GM19239 (cell line): ENCODE measurements around the gene IFIT1.
"Not testable (repeated sequence)": the region's sequence is repeated elsewhere in the genome, so short reads cannot be mapped to it uniquely, and the experiment has no call there.

Experiments used
- DNase-seq: peaks from one replicate; pipeline ENCODE4 v3.0.0; 2011; ENCODE audit warnings: low spot score; ENCODE audit not compliant: insufficient read length
- FAIRE-seq: peaks from 2 replicates; lab custom pipeline; 2011; peaks lifted over from hg19 to GRCh38; lab: Jason Lieb, UNC

IFIT1 gene

GRCh38 chr10:89393898-89394297 lies 1.5 kb downstream of the IFIT1 start:
- DNase-seq: no peak
- peak; percentile 87 for FAIRE-seq

DNA sequence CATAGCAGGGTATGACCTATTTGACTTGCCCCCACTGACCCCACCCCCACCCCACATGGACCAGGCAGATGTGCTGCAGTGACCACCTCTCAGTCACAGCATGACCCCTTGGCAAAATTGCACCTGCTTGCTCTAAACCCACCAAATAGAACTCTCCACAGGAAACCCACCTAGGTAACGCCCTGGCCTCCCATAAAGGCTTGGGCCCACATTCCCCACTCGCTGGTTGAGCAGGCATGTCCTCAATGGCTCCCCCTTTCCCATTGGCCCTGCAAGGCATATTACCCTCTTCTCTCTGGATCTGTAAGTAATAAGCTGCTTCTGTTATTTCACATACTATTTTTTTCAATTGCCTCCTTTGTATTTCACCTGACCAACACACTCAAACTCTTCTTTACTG lies 2.7 kb downstream of the IFIT1 start:
- DNase-seq (no peak), FAIRE-seq (peak; percentile 4)

DNA sequence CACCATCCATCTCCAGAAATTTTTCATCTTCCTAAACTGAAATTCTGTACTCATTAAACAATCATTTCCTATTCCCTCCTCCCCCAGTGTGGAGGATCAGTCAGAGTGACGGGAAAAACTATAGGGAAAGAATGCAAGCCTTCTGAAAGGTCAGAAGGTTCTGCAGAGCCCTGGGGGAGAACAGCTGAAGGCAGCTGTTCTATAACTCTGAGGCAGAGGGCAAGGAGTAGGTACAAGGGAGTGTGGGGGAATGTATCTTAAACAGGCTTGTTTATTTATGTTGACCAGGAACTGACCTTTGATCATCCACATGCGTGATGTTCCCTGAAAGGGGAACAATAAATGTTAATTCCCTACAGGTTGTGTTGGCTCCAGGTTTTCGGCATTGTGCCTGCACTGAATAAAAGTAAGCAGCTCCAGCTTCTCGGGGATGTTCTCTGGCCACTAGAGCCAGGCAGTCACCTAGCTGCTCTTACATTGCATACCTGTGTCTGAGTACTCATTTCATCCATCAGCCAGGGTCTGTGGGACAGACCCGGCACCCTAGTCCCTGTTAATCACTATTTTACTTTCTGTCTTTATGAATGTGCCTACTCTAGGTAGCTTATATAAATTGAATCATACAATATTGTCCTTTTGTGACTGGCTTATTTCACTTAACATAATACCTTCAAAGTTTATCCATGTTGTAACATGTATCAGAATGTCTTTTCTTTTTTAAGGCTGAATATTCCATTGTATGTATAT lies 5.8 kb downstream of the IFIT1 start:
- DNase-seq: no peak
- no peak for FAIRE-seq

DNA sequence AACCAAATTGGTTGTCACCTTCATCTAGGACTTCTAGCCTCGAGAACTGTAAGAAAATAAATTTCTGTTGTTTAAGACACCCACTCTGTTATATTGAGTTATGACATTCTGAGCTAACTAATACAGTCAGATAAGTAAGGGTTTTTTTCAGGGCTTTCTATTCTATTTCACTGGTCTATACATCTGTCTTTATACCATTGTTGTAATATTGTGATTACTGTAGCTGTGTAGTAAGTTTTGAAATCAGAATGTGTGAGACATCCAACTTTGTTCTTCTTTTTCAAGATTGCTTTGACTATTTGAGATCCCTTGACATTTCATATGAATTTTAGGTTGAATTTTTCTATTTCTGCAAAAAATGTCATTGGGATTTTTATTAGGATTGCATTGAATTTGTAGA lies 7.5 kb downstream of the IFIT1 start:
- DNase-seq (no peak), FAIRE-seq (peak; percentile 62)

DNA sequence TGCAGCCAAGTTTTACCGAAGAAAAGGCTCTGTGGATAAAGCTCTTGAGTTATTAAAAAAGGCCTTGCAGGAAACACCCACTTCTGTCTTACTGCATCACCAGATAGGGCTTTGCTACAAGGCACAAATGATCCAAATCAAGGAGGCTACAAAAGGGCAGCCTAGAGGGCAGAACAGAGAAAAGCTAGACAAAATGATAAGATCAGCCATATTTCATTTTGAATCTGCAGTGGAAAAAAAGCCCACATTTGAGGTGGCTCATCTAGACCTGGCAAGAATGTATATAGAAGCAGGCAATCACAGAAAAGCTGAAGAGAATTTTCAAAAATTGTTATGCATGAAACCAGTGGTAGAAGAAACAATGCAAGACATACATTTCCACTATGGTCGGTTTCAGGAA lies 10.6 kb downstream of the IFIT1 start:
- no peak for FAIRE-seq
- DNase-seq: no peak

DNA sequence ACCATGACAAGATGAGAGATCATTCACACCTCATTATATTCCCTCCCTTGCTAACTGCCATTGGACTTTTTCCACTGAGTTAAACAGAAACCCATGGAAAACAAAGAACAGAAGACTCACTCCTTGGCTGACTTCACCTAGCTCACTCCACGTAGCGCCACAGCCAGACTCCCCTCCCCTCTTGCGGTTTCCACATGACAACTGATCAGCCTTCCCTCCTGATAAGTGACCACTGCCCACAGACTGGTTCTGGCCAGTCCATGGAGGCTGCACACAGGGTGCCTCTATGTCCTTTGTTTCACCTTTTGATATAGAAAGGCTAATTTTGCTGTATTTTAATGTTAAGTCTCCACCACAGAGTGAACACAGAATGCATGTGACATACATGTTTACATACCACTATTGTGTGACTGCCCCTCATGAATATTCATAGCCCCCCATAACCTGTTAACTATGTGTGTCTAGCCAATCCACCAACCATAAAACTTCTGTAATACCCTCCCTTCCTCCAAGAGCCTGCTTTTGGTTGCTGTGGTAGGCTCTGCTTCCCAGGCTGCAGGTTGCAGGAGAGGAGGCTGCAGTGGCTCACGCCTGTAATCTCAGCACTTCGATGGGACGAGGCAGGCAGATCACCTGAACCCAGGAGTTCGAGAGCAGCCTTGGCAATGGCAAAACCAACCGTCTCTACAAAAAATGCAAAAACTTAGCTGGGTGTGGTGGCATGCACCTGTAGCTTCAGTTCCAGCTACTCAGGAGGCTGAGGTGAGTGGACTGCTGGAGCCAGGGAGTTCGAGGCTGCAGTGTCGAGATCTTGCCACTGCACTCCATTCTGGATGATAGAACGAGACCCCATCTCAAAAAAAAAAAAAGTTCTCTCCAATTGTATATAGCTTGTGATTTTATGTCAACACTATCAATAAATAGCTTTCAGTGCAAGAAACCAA lies 12.0 kb downstream of the IFIT1 start:
- FAIRE-seq: no peak
- DNase-seq: no peak

DNA sequence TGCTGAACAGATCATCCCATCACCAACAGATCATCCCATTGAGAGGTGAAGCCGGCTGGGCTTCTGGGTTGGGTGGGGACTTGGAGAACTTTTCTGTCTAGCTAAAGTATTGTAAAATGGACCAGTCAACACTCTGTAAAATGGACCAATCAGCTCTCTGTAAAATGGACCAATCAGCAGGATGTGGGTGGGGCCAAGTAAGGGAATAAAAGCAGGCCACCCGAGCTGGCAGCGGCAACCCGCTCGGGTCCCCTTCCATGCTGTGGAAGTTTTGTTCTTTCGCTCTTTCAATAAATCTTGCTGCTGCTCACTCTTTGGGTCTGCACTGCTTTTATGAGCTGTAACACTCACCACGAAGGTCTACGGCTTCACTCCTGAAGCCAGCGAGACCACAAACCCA lies 13.8 kb downstream of the IFIT1 start:
- FAIRE-seq: not testable (repeated sequence)

GRCh38 chr10:89407792-89408191 lies 15.4 kb downstream of the IFIT1 start:
- not testable (repeated sequence) for DNase-seq, FAIRE-seq

More for the DNA sequence above, 13.8 kb downstream of the IFIT1 start:
- DNase-seq: not testable (repeated sequence)

- not testable (repeated sequence) for DNase-seq, FAIRE-seq
Measured at GRCh38 chr10:89409282-89409681, 16.9 kb downstream of the IFIT1 start.

DNA sequence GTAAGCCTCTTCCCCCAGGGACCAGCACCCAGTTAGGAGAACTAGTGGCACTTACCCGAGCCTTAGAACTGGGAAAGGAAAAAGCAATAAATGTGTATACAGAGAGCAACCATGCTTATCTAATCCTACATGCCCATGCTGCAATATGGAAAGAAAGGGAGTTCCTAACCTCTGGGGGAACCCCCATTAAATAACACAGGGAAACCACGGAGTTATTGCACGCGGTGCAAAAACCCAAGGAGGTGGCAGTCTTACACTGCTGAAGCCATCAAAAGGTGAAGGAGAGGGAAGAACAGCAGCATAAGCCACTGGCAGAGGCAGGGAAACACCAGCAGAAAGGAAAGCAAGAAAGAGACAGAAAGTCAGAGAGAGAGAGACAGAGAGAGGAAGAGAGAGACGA lies 18.1 kb downstream of the IFIT1 start:
- FAIRE-seq, DNase-seq: not testable (repeated sequence)

GRCh38 chr10:89411135-89411534 lies 18.7 kb downstream of the IFIT1 start:
- not testable (repeated sequence) for FAIRE-seq

DNA sequence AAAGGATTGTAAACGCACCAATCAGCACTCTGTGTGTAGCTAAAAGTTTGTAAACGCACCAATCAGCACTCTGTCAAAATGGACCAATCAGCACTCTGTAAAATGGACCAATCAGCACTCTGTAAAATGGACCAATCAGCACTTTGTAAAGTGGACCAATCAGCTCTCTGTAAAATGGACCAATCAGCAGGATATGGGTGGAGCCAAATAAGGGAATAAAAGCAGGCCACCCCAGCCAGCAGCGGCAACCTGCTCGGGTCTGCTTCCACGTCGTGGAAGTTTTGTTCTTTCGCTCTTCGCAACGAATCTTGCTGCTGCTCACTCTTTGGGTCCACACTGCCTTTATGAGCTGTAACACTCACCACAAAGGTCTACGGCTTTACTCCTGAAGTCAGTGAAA lies 19.9 kb downstream of the IFIT1 start:
- DNase-seq, FAIRE-seq: not testable (repeated sequence)

More at GRCh38 chr10:89411135-89411534, 18.7 kb downstream of the IFIT1 start:
- not testable (repeated sequence) for DNase-seq

DNA sequence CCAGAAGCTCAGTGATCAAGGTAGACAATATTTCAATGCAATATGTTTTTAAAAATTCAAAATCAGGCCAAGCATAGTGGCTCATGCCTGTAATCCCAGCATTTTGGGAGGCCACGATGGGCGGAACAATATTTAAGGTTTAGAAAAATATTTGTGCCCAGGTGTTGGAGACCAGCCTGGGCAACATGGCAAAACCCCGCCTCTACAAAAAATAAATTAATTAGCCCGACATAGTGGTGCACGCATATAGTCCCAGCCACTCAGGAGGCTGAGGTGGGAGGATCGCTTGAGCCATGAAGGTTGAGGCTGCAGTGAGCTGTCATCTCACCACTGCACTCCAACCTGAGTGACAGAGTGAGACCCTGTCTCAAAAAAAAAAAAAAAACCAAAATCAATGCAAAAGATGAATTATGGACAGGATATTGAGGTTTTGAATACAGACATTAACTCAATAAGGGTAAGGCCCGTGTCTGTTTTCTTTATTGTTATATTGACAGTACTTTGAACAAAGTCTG lies 21.0 kb downstream of the IFIT1 start:
- FAIRE-seq: no peak
- no peak for DNase-seq

DNA sequence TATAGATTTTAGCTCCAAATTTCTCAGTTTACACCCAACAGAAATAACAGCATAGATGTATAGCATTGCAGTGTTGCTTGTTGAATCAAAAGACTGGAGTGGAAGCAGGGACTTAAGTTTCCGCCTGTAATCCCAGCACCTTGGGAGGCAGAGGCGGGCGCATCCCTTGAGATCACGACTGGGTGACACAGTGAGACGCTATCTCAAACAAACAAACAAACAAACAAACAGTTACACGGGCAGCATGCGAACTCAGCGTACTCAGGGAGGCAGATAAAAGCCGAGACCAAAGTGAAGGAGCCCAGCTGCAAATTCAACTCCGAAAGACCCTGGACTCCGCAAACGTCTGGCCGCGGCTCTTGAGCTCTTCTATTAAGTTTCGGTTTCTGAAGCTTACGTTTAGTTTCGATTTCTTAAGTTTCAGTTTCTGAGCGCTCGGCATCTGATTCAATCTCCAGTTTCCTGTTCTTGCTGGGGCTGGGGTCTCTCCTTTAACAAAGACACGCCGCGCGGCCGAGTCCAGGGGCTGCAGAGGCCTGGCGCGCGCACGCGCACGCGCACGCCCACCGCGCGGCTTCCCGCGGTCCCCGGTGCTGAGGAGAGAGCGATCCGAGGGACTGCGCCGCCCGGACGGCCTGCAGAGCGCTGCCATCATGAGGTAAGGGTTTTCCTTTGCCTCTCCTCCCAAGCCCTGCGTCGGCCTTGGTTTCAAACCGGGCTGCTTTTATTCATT lies 21.9 kb downstream of the IFIT1 start, which contains the start of gene IFIT5:
Gene IFIT5, plus strand, starts transcription at position 423 of the 733 bp plus-strand sequence. Its CDS starts 231 bp downstream, at position 654.
- DNase-seq (peak; percentile 56), FAIRE-seq (peak; percentile 95)

DNA sequence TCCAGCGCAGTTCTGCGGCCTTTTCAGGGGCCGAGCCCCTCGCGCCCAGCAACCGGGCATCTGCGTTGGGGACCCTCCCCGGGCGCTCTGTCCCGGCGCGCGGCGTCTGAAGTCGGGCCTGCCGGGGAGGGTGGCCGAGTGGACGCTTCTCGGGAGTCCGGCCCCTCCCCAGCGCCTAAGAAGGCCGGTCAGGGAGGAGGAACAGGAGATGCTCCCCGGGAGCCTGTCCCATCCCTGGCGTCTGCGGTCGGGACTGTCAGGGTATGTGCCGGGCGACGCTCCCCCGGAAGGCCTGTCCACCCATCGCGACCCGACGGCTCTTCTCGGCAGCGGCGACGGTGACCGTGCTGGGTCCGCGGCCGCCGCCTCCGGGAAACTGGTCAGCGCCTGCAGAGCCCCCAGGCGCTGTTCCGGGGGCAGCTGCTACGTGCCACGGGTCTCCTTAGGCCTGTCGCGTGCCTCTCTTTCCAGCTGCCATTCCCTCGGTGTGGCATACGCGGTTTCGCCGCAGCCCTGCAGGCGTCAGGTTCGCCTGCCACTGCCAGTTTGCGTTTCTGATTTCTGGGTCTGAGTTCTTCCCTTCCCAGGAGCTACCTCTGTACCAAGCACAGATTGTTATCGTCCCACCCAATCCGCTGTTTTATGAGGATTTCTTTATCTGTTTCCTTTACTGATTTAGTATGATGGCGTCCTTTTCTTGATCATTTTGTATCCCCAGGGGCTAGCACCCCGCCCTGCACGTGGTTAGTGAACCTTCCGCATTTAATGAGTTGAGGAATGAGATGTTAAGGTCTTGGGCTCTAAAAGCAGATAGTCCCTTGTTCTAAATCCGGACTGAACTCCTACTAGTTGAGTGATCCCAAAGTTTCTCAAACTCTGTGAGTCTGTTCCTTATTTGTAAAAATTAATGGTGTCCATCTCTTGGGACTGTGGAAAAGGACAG lies 22.7 kb downstream of the IFIT1 start:
- no peak for DNase-seq

DNA sequence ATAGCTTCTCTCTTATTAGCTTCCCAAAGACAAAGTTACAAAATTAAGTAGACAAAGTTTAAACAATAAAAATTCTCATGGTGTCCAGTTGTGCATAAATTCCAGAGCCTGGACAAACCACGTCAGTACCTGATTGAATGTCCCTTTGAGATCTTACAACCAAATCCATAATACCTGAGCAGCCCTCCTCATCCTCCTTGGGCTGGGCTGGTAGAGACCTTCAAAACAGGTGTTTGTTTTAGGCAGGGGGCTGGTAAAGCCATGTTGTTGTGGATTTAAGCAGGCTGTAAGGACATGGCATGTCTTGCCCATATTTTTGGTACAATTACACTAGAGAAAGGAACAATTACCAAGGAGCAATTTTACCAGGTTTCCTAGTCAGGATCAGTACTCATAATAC lies 24.0 kb downstream of the IFIT1 start:
- no peak for FAIRE-seq
- no peak for DNase-seq

More for the DNA sequence above, 22.7 kb downstream of the IFIT1 start:
- peak; percentile 82 for FAIRE-seq

- DNase-seq: no peak
- FAIRE-seq: peak; percentile 80
Measured at GRCh38 chr10:89419548-89419947, 27.1 kb downstream of the IFIT1 start.

DNA sequence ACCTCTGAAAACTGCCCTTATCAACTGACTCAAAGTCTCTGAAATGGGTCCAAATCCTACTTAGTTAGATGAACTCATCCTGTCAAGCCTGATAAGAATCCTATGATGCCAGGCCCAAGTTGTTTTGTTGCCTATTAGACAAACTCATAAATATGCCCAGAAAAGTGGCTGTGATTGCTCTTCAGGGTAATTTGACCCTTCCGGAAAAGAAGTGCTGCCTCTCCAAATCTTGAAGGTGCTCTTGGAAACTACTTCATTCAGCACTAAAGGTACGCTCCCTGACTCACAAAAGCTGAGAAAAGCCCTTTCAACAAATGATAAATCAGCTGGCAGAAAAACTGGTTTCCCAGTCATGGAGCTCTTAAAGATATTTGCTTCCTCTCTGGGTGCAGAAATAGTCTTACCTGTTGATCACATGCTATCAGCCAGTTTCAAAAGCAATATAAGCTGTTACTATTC lies 28.6 kb downstream of the IFIT1 start:
- DNase-seq: no peak

GRCh38 chr10:89425000-89425399 lies 32.6 kb downstream of the IFIT1 start:
- no peak for FAIRE-seq
- no peak for DNase-seq

More for the DNA sequence above, 28.6 kb downstream of the IFIT1 start:
- no peak for FAIRE-seq
